GM12864 (cell line): ENCODE data around the gene RAD18.

Experiments
- DNase-seq: peaks from one replicate; pipeline ENCODE4 v3.0.0-alpha.2; 2011; ENCODE audit warnings: low read depth
- H3K4me3 ChIP-seq: 2 replicates; pipeline ENCODE4 v1.5.1; 2011; ENCODE audit warnings: mild to moderate bottlenecking, low read depth, low read length, control low read depth
- CTCF ChIP-seq: IDR thresholded peaks from 2 replicates; pipeline ENCODE4 v1.5.1; 2011; ENCODE audit warnings: low read depth, mild to moderate bottlenecking, moderate library complexity, low read length, control low read depth, inconsistent platforms; ENCODE audit errors: missing control alignments

The RAD18 gene

GRCh38 chr3:8983026-8983425 is 19.8 kb upstream of the RAD18 start:
- no peak for DNase-seq
- no peak overlapping the region for H3K4me3 ChIP-seq
- no peak for TF ChIP-seq CTCF

GRCh38 chr3:8982509-8982908 is 19.2 kb upstream of the RAD18 start:
- no peak for TF ChIP-seq CTCF
- H3K4me3 ChIP-seq: no peak overlapping the region
- DNase-seq: no peak

- no peak for DNase-seq
- H3K4me3 ChIP-seq: no peak overlapping the region
- no peak for TF ChIP-seq CTCF
These were observed 18.4 kb upstream of the RAD18 start for GRCh38 chr3:8981700-8982099.

GRCh38 chr3:8981296-8981695 is 18.0 kb upstream of the RAD18 start:
- no peak for TF ChIP-seq CTCF

GRCh38 chr3:8980756-8981257 is 17.5 kb upstream of the RAD18 start:
- no peak for TF ChIP-seq CTCF
- H3K4me3 ChIP-seq: no peak overlapping the region
- DNase-seq: no peak

More at GRCh38 chr3:8981296-8981695, 18.0 kb upstream of the RAD18 start:
- H3K4me3 ChIP-seq: no peak overlapping the region
- DNase-seq: no peak

- TF ChIP-seq CTCF: no peak
- DNase-seq: no peak
- H3K4me3 ChIP-seq: no peak overlapping the region
These were observed 16.0 kb upstream of the RAD18 start for GRCh38 chr3:8979262-8979661.

- DNase-seq: no peak
- no peak overlapping the region for H3K4me3 ChIP-seq
- no peak for TF ChIP-seq CTCF
These were observed 15.3 kb upstream of the RAD18 start for GRCh38 chr3:8978551-8978950.
